DND-41 (cell line): ENCODE results near the gene AKAP6.

Experiments
- ATAC-seq: fragments of 200-7000 bp; cut with Tn5 transposase; 3 replicates; pipeline ENCODE4 v1.9.1; 2021; ENCODE audit warnings: low read depth; ENCODE audit not compliant: insufficient read depth
- DNase-seq: peaks from one replicate; pipeline ENCODE4 v3.0.0-alpha.2; 2020
- H2AFZ ChIP-seq: 2 replicates; pipeline ENCODE4 v1.6.0; 2012; ENCODE audit warnings: low read depth, low read length
- H3K27ac ChIP-seq: 2 replicates; pipeline ENCODE4 v1.5.1; 2012; ENCODE audit warnings: low read length, inconsistent platforms
- H3K27me3 ChIP-seq: fragments of 200-600 bp; sonication (generic); 2 replicates; pipeline ENCODE4 v1.6.0; 2012; ENCODE audit warnings: low read length, mild to moderate bottlenecking, inconsistent platforms; ENCODE audit not compliant: insufficient read depth, poor library complexity
- H3K36me3 ChIP-seq: 2 replicates; pipeline ENCODE4 v1.5.1; 2012; ENCODE audit warnings: low read length, inconsistent platforms; ENCODE audit not compliant: insufficient read depth
- H3K4me1 ChIP-seq: 2 replicates; pipeline ENCODE4 v1.5.1; 2012; ENCODE audit warnings: mild to moderate bottlenecking, low read length; ENCODE audit not compliant: insufficient read depth
- H3K4me2 ChIP-seq: 2 replicates; pipeline ENCODE4 v1.6.0; 2012; ENCODE audit warnings: mild to moderate bottlenecking, moderate library complexity, low read length, inconsistent platforms; ENCODE audit not compliant: insufficient read depth
- H3K4me3 ChIP-seq, 2 experiments: fragments of 200-600 bp in 1 of 2; shearing (Covaris generic) in 1 of 2; 2 replicates each; pipeline ENCODE4 v1.5.1; 2012 to 2016; ENCODE audit warnings: inconsistent platforms in 2 of 2, low read length in 2 of 2, mild to moderate bottlenecking in 2 of 2, low read depth in 1 of 2, moderate library complexity in 1 of 2
- H3K79me2 ChIP-seq: 2 replicates; pipeline ENCODE4 v1.6.0; 2012; ENCODE audit warnings: low read length, inconsistent platforms; ENCODE audit not compliant: insufficient read depth
- H3K9ac ChIP-seq: 2 replicates; pipeline ENCODE4 v1.6.0; 2012; ENCODE audit warnings: low read depth, mild to moderate bottlenecking, inconsistent platforms, low read length, moderate library complexity
- H3K9me3 ChIP-seq: 2 replicates; pipeline ENCODE4 v1.5.1; 2012; ENCODE audit warnings: low read length, moderate library complexity, mild to moderate bottlenecking, inconsistent platforms; ENCODE audit not compliant: insufficient read depth, severe bottlenecking
- H4K20me1 ChIP-seq: 2 replicates; pipeline ENCODE4 v1.6.0; 2012; ENCODE audit warnings: low read length; ENCODE audit not compliant: insufficient read depth
- EZH2 ChIP-seq: IDR thresholded peaks from 3 replicates; pipeline ENCODE4 v1.6.1; 2012; ENCODE audit warnings: borderline replicate concordance, low read depth, mild to moderate bottlenecking, moderate library complexity, low read length, inconsistent platforms; ENCODE audit not compliant: severe bottlenecking
- TF ChIP-seq, protein P1 (sequence below): IDR thresholded peaks from 2 replicates; pipeline ENCODE4 v1.5.1; 2012; ENCODE audit warnings: borderline replicate concordance, low read length, moderate library complexity, mild to moderate bottlenecking; ENCODE audit not compliant: poor library complexity, severe bottlenecking; ENCODE audit errors: extremely low read depth

AKAP6 gene

GRCh38 chr14:32571995-32572866 is 243.1 kb downstream of the AKAP6 start:
- no peak overlapping the region for H2AFZ ChIP-seq
- no peak for ATAC-seq

GRCh38 chr14:32572867-32573150 is 243.7 kb downstream of the AKAP6 start:
- Histone ChIP-seq H3K9ac (no peak overlapping the region), H3K4me1 (no peaks in the 10 kb centered on the region), H3K4me3 (no peak overlapping the region), H3K9me3 (no peaks in the 10 kb centered on the region), H3K79me2 (no peaks in the 10 kb centered on the region), H2AFZ (no peak overlapping the region), H3K4me2 (no peak overlapping the region), H3K36me3 (no peaks in the 10 kb centered on the region), H3K27ac (no peak overlapping the region), H3K27me3 (peaks cover 3% of the 10 kb centered on the region), H4K20me1 (no peaks in the 10 kb centered on the region)
- no peak for DNase-seq
- no peak for ATAC-seq
- TF ChIP-seq, protein P1, sequence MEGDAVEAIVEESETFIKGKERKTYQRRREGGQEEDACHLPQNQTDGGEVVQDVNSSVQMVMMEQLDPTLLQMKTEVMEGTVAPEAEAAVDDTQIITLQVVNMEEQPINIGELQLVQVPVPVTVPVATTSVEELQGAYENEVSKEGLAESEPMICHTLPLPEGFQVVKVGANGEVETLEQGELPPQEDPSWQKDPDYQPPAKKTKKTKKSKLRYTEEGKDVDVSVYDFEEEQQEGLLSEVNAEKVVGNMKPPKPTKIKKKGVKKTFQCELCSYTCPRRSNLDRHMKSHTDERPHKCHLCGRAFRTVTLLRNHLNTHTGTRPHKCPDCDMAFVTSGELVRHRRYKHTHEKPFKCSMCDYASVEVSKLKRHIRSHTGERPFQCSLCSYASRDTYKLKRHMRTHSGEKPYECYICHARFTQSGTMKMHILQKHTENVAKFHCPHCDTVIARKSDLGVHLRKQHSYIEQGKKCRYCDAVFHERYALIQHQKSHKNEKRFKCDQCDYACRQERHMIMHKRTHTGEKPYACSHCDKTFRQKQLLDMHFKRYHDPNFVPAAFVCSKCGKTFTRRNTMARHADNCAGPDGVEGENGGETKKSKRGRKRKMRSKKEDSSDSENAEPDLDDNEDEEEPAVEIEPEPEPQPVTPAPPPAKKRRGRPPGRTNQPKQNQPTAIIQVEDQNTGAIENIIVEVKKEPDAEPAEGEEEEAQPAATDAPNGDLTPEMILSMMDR: no peak
- no peak for TF ChIP-seq EZH2

More at GRCh38 chr14:32571995-32572866, 243.1 kb downstream of the AKAP6 start:
- Histone ChIP-seq H3K36me3 (no peaks in the 10 kb centered on the region), H4K20me1 (no peaks in the 10 kb centered on the region), H3K27ac (no peak overlapping the region), H3K9me3 (no peaks in the 10 kb centered on the region), H3K4me3 (no peak overlapping the region), H3K4me2 (no peak overlapping the region), H3K4me1 (no peaks in the 10 kb centered on the region), H3K27me3 (peaks cover 3% of the 10 kb centered on the region), H3K79me2 (no peaks in the 10 kb centered on the region), H3K9ac (no peak overlapping the region)
- TF ChIP-seq EZH2: no peak
- TF ChIP-seq, protein P1: no peak
- no peak for DNase-seq

DNA sequence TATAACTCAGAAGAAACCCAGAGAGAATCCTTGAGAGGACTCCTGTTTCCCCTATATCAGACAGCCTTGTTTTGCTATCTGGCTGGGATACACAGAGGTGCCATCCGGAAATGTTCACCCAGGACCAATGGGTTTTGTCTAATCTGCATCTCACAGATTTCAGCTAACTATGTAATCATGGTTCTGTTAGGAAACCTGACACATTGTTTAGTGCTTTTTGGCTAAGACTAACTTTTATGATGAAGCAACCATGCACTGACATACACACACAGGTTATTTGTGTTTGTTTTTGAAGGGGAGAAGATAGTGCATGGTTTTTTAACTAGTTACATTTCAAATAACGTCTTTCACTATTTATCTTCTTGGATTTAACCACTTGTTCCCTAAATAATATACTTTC is 245.2 kb downstream of the AKAP6 start:
- no peak overlapping the region for H3K4me3 ChIP-seq
- no peaks in the 10 kb centered on the region for H3K9me3 ChIP-seq
- ATAC-seq (no peak), DNase-seq (no peak)
- H3K4me1 ChIP-seq: no peaks in the 10 kb centered on the region
- no peak overlapping the region for H3K4me2 ChIP-seq
- no peak for TF ChIP-seq EZH2
- TF ChIP-seq, protein P1: no peak
- no peaks in the 10 kb centered on the region for H3K79me2 ChIP-seq
- H3K27ac ChIP-seq: no peak overlapping the region
- H3K27me3 ChIP-seq: peaks cover 3% of the 10 kb centered on the region
- no peaks in the 10 kb centered on the region for H4K20me1 ChIP-seq
- H2AFZ ChIP-seq: no peak overlapping the region
- no peak overlapping the region for H3K9ac ChIP-seq
- no peaks in the 10 kb centered on the region for H3K36me3 ChIP-seq
